GM18873 (cell line): Measurements from ENCODE around the gene RANBP9.

ENCODE experiments used
- ATAC-seq: cut with Tn5 transposase; IDR thresholded peaks from one replicate; pipeline ENCODE4 v1.9.1; 2021; ENCODE audit warnings: mild to moderate bottlenecking, moderate library complexity, moderate number of reproducible peaks; ENCODE audit not compliant: unreplicated experiment, low FRiP score

Gene RANBP9

DNA sequence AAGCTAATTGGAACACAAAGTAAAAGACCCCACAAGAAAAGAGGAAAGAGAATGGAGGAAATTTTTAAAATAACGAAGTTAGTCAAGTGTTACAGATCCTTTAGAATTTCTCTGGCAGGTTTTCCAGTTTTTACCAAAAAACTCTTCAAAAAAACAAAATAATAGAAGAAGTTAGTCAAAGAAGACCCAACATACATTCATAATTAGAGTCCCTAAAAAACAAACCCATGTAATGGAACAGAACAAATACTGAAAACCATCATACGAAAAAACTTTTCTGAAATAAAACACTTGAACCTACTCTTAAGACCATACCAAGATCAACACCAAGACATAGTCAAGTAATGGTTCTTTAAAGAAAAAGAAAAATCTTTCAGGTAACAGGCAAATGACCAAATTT is 31.6 kb downstream of the RANBP9 start:
- no peak for ATAC-seq

- ATAC-seq: no peak
These were observed 33.2 kb downstream of the RANBP9 start for GRCh38 chr6:13678255-13678983.

DNA sequence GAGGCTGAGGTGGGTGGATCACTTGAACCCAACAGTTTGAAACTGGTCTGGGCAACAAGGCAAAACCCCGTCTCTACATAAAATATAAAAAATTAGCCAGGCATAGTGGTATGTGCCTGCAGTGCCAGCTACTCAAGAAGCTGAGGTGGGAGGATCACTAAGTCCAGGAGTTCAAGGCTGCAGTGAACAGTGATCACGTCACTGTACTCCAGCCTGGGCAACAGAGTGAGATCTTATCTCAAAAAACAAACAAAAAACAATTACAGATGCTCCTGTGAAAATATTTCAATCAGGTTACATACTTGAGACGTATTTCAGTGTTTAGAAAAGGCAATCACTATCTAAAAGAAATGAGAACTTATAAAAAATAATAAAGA is 33.8 kb downstream of the RANBP9 start:
- ATAC-seq: no peak

- no peak for ATAC-seq
These were observed 35.0 kb downstream of the RANBP9 start for GRCh38 chr6:13676551-13677156.

GRCh38 chr6:13674533-13675190 is 37.0 kb downstream of the RANBP9 start:
- no peak for ATAC-seq

DNA sequence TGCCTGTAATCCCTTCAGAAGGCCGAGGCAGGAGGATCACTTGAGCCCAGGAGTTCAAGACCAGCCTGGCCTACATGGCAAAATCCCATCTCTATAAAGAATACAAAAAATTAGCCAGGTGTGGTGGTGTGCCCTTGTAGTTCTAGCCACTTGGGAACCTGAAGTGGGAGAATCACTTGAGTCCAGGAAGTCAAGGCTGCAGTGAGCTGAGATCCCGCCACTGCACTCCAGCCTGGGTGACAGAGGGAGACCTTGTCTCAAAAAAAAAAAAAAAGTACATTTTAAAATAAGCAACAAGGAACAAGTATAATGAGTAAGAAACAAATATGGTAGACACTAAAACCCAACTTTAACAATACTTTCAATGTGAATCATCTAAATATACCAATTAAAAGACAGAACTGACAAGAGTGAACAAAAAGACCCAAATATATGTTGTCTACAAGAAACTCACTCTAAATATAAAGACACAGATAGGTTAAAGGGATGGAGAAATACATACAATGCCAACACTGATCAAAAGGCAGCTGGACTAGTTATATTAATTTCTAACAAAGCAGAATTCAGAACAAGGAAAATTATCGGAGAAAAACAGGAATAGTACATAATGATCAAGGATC is 37.7 kb downstream of the RANBP9 start:
- ATAC-seq: no peak

DNA sequence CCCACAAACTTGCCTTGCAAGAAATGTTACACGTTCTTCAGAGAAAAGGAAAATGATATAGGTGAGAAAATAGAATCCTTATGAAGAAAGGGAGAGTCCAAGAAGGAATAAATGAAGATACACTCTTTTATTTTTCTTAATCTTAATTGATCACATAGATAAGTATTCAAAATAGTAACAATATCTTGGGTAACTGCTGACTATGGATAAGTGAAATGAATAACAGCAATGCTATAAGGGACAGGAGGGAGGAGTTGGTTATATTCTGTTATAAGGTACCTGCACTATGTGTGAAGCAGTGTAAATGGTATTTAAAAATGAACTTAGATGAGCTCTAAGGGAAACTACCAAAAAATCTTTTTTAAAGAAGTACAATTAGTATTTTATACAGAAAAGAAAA is 38.3 kb downstream of the RANBP9 start:
- ATAC-seq: no peak

DNA sequence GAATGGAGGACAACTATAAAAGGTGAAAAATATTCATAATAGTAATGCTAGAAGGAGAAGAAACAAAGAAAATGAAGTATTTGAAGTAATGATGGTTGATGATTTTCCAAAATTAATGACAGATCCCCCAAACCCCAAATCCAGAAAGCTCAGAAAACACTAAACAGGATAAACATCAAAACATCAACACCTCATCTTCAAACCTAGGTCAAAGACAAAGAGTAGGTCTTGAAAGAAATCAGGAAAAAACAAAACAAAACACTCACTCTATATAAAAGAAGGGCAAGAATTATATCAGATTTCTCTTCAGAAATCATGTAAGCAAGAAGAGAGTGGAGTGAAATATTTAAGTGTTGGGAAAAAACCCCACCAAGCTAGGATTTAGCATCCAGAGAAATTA is 38.7 kb downstream of the RANBP9 start:
- ATAC-seq: no peak

GRCh38 chr6:13671548-13672127 is 40.0 kb downstream of the RANBP9 start:
- ATAC-seq: no peak

DNA sequence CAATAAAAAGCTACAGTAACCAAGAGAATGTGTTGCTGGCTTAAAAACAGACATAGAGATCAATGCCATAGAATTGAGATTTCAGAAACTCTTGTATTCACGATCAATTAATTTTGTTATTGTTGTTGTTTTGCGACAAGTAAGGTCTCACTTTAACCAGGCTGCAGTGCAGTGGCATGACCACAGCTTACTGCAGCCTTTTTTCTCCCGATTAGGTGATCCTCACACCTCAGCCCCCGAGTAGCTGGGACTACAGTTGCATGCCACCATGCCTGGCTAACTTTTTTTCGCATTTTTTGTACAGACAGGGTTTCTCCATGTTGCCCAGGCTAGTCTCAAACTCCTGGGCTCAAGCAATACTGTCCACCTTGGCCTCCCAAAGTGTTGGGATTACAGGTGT is 42.2 kb downstream of the RANBP9 start:
- no peak for ATAC-seq

DNA sequence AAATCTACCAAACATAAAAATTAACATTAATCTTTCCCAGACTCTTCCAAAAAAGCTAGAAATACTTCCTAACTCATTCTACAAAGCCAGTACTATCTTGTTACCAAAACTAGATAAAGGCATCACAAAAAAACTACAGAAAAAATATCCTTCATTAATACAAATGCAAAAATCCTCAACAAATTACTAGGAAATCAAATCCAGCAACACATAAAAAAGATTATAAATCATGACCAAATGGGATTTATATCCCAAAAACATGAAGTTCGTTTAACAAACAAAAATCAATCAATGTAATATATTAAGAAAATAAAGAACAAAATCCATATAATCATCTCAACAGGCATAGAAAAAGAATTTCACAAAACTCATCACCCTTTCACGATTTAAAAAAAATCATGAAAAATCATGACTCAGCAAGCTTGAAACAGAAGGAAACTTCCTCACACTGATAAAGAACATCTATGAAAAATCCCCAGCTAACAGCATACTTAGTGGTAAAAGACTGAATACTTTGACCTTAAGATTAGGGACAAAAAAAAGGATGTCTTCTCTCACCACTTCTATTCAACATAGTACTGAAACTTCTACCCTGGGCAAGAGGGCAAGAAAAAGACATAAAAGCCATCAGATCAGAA is 43.2 kb downstream of the RANBP9 start:
- no peak for ATAC-seq

- ATAC-seq: no peak
These were observed 44.0 kb downstream of the RANBP9 start for GRCh38 chr6:13667655-13668054.

DNA sequence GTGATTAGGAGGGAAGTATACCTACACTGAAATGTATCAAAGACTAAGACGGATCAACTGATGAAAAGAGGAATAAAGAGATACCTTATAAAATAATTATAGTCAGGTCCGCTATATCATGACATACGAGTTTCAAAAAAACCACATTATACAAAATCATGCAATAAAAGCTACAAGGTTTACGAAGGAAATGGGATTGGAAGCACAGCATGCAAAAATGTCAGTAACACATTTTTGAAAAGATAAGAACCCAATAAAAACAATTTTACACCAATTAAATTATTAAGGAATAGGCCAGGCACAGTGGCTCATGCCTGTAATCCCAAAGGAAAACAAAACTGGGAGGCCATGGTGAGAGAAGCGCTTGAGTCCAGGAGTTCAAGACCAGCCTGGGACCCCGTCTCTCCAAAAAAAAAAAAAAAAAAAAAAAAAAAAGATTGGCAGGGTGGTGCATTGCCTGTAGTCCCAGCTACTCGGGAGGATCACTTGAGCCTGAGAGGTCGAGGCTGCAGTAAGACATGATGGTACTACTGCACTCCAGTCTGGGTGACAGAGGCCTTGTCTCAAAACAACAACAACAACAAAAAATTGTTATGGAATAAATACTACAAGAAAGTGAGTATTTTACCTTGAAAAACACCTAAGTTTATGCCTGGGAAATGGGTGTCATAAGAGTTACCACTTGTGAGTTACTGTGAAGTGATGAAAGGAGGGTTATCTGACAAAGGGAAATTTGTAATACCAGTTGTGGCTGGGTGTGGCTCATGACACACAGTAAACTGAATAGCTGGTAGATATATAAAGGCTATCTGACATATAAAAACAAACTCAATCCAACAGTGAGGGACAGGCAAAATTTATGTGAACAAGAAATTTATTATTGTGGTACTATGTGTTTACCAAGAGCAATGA is 45.2 kb downstream of the RANBP9 start:
- no peak for ATAC-seq

DNA sequence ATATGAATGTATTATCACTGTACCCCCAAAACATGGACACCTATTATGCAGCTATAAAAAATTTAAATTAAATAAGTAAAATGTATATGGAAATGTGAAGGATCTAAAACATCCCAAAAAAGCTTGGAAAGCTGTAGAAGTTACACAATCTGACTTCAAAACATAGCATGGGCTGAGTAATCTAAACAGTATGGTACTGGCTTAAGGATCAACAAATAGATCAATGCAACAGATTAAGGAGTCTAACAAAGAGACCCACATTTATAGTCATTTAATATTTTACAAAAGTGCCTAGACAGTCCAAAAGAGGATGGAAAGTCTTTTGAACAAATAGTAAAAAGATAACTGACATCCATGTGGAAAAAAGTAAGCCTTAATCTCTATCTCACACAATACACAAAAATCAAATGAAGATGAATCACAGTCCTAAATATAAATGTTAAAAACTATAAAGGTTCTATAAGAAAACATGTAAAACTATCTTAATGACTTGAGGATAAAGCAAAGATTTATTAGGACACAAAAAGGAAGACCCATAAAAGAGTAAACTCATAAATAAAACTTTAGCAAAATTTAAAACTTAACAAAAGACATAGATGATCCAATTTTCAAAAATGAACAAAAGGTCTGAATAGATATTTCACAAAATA is 46.8 kb downstream of the RANBP9 start:
- ATAC-seq: no peak

DNA sequence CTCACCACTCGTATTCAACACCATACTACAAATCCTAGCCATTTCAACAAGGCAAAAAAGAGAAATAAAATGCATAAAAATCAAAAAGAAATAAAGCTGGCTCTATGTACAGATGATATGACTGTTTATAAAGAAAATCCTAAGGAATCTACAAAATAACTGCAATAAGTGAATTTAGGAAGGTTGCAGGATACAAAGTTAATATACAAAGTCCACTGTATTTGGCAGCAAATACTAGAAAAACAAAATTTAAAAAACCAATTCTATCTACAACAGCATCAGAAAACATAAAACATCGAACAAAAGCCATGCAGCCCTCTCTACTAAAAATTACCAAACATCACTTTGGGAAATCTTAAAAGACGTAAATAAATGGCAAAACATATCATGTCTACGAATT is 47.6 kb downstream of the RANBP9 start:
- no peak for ATAC-seq

DNA sequence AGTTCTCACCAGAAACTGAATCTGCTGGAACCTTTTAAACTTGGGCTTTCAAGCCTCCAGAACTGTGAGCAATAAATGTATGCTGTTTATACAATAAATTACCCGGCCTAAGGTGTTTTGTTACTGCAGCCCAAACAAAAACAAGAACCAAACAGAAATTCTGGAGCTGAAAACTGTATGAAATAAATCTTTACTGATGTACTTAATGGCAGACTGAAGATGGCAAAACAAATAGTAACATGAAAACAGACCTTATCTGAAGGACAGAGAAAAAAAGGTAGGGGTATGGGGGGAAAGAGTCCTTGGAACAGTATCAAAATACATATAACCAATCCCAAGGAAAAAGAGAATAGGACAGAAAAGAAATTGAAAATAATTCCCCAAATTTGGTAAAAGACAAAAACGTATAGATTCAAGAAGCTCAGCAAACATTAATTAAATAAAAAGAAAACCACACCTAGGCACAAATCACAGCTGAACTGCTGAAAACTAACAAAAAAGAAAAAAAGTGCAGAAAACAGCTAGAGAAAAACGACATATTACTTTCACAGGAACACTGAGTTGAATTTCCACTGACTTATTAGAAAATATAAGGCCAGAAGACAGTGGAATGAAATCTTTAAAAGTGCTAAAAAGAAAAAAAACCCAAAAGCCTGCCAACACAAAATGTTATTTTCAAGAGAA is 48.8 kb downstream of the RANBP9 start:
- ATAC-seq: no peak

DNA sequence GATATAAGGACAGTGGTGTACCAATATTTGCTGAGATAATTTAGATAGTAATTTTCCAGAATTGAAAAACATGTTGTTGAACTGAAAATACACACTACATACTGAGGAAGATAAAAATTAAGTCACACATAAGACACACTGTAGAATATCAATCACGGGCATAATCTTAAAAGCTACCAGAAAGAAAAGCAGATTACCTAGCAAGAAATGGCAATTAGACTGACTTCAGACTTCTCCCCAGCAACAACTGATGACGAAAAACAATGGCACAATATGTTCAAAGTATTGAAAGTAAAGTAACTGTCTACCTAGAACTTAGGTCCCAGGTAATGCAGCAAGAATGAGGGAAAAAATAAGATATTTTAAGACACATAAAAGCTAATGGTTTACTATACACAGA is 50.0 kb downstream of the RANBP9 start:
- no peak for ATAC-seq

- no peak for ATAC-seq
These were observed 50.7 kb downstream of the RANBP9 start for GRCh38 chr6:13660893-13661292.

DNA sequence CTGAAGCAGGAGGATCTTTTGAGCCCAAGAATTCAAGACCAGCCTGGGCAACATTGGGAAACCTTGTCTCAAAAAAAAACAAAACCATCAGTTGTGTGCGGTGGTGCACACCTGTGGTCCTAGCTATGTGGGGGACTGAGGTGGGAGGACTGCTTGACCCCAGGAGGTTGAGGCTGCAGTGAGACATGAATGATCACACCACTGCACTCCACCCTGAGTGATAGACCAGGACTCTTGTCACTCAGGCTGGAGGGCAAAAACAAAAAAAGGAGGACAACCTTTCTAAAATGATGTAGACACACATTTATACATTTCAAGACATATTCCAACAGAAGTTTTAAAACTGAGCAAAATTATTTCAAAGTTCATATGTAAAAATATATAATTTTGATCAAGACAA is 51.4 kb downstream of the RANBP9 start:
- no peak for ATAC-seq
